CD4-positive, CD25-positive, alpha-beta regulatory T cell (primary cell): ENCODE data around the gene SRCIN1. TPM values are rescaled to one million over a fixed set of nuclear protein-coding genes. Genes with fewer than 3 reads are reported as not detected.

Source experiments
- ATAC-seq, 2 donors: fragments of 150-1000 bp; cut with Tn5 transposase; one replicate each; pipeline ENCODE4 v1.10.0; 2021; ENCODE audit warnings: low read depth in 2 of 2, moderate number of reproducible peaks in 2 of 2, moderate library complexity in 1 of 2
- DNase-seq, 3 donors: peaks; one replicate each; pipeline versions ENCODE4 v3.0.0 to v3.0.0-alpha.2; 2012 to 2022; ENCODE audit warnings: mixed read lengths in 1 of 3
- H3K27ac ChIP-seq: one replicate; pipeline ENCODE4 v1.7.0; 2013; ENCODE audit warnings: mild to moderate bottlenecking, low read length; ENCODE audit not compliant: insufficient read depth, poor library complexity, severe bottlenecking
- H3K27me3 ChIP-seq: one replicate; pipeline ENCODE4 v1.7.0; 2013; ENCODE audit warnings: low read length; ENCODE audit not compliant: control insufficient read depth, insufficient read depth
- H3K36me3 ChIP-seq: one replicate; pipeline ENCODE4 v1.7.0; 2013; ENCODE audit warnings: mild to moderate bottlenecking, low read length, moderate library complexity; ENCODE audit not compliant: control insufficient read depth, insufficient read depth
- H3K4me1 ChIP-seq: 2 replicates; pipeline ENCODE4 v1.7.0; 2013; ENCODE audit warnings: mild to moderate bottlenecking, low read length; ENCODE audit not compliant: insufficient read depth, control insufficient read depth, poor library complexity, severe bottlenecking
- H3K4me3 ChIP-seq: one replicate; pipeline ENCODE4 v1.7.0; 2013; ENCODE audit warnings: low read depth, mild to moderate bottlenecking, low read length, moderate library complexity
- H3K9me3 ChIP-seq, 2 experiments: 1 replicate in 1 of 2; 2 replicates in 1 of 2; pipeline ENCODE4 v1.7.0; 2013; ENCODE audit warnings: low read length in 2 of 2, mild to moderate bottlenecking in 1 of 2, moderate library complexity in 1 of 2; ENCODE audit not compliant: control insufficient read depth in 2 of 2
- H3K27ac Mint-ChIP-seq, 3 donors: one replicate each; pipeline ENCODE4 v1.8.0; 2020 to 2022; ENCODE audit warnings: mild to moderate bottlenecking in 3 of 3, mixed read lengths in 3 of 3, moderate library complexity in 2 of 3
- H3K27me3 Mint-ChIP-seq: one replicate; pipeline ENCODE4 v1.8.0; 2022; ENCODE audit warnings: mild to moderate bottlenecking, mixed read lengths
- H3K36me3 Mint-ChIP-seq: one replicate; pipeline ENCODE4 v1.8.0; 2020; ENCODE audit warnings: mixed read lengths
- H3K4me1 Mint-ChIP-seq, 4 donors: one replicate each; pipeline ENCODE4 v1.8.0; 2020 to 2022; ENCODE audit warnings: mixed read lengths in 4 of 4, mild to moderate bottlenecking in 1 of 4
- H3K4me3 Mint-ChIP-seq, 4 donors: one replicate each; pipeline ENCODE4 v1.8.0; 2020 to 2022; ENCODE audit warnings: mild to moderate bottlenecking in 4 of 4, mixed read lengths in 4 of 4, moderate library complexity in 3 of 4
- H3K9me3 Mint-ChIP-seq, 7 donors: one replicate each; pipeline ENCODE4 v1.8.0; 2020 to 2022; ENCODE audit warnings: mixed read lengths in 7 of 7, mild to moderate bottlenecking in 3 of 7, moderate library complexity in 2 of 7
- polyA plus RNA-seq, 4 donors: library from polyadenylated mRNA; unstranded; fragments of 300-500 nt; fragmentation: Illumina TruSeq; gene quantifications; one replicate each; pipeline ENCODE4 v1.2.3, GENCODE V29; 2021
- total RNA-seq: library from RNA; stranded (reverse); gene quantifications from one replicate; pipeline ENCODE4 v1.2.3, GENCODE V29; 2022

Gene SRCIN1
- total and polyA plus RNA-seq, 5 donors from 2014 or later = not detected

- H3K4me1 Mint-ChIP-seq = peaks cover 0 to 51% (median 16%) of the 10 kb centered on the region in 4 donors
Measured at GRCh38 chr17:38560503-38561318, 45.0 kb downstream of the SRCIN1 start.

GRCh38 chr17:38559880-38560230 is 45.9 kb downstream of the SRCIN1 start:
- H3K4me1 ChIP-seq = peaks cover 38% of the 10 kb centered on the region
- H3K27me3 ChIP-seq = peaks cover 16% of the 10 kb centered on the region
- Mint-ChIP-seq H3K27me3 (peaks cover 62% of the 10 kb centered on the region), H3K4me1 (peaks cover 0 to 51% (median 15%) of the 10 kb centered on the region in 4 donors), H3K36me3 (no peaks in the 10 kb centered on the region), H3K27ac (no peak overlapping the region), H3K4me3 (peak overlapping the region in 2 of 4 donors; percentile 27 to 95), H3K9me3 (no peaks in the 10 kb centered on the region)
- no peak overlapping the region for H3K27ac ChIP-seq
- no peaks in the 10 kb centered on the region for H3K36me3 ChIP-seq
- DNase-seq (no peak), ATAC-seq (no peak)
- peak overlapping the region; percentile 26 for H3K4me3 ChIP-seq
- no peaks in the 10 kb centered on the region for H3K9me3 ChIP-seq

More at GRCh38 chr17:38560503-38561318, 45.0 kb downstream of the SRCIN1 start:
- H3K4me3 ChIP-seq = no peak overlapping the region
- no peak overlapping the region for H3K27ac ChIP-seq
- peaks cover 70% of the 10 kb centered on the region for H3K27me3 Mint-ChIP-seq
- H3K9me3 ChIP-seq = no peaks in the 10 kb centered on the region
- peaks cover 38% of the 10 kb centered on the region for H3K4me1 ChIP-seq
- DNase-seq = peak in 2 of 3 donors; percentile 15 to 32
- no peaks in the 10 kb centered on the region for H3K36me3 ChIP-seq
- peak overlapping the region; percentile 41 to 78 (median 72) for H3K4me3 Mint-ChIP-seq
- no peaks in the 10 kb centered on the region for H3K9me3 Mint-ChIP-seq
- H3K27ac Mint-ChIP-seq = no peak overlapping the region
- no peaks in the 10 kb centered on the region for H3K36me3 Mint-ChIP-seq
- no peak for ATAC-seq
- H3K27me3 ChIP-seq = peaks cover 23% of the 10 kb centered on the region

GRCh38 chr17:38559051-38559879 is 46.5 kb downstream of the SRCIN1 start:
- Mint-ChIP-seq H3K36me3 (no peaks in the 10 kb centered on the region), H3K27ac (peak overlapping the region; percentile 78 to 93 (median 82)), H3K4me3 (peak overlapping the region; percentile 90 to 96 (median 94)), H3K4me1 (peaks cover 0 to 48% (median 14%) of the 10 kb centered on the region in 4 donors), H3K9me3 (no peaks in the 10 kb centered on the region), H3K27me3 (peaks cover 56% of the 10 kb centered on the region)
- Histone ChIP-seq H3K36me3 (no peaks in the 10 kb centered on the region), H3K4me1 (peaks cover 38% of the 10 kb centered on the region), H3K27ac (peak overlapping the region; percentile 63), H3K4me3 (peak overlapping the region; percentile 78), H3K9me3 (no peaks in the 10 kb centered on the region), H3K27me3 (peaks cover 16% of the 10 kb centered on the region)
- ATAC-seq = peak; percentile 74 to 76
- DNase-seq = peak; percentile 81 to 85 (median 81)

DNA sequence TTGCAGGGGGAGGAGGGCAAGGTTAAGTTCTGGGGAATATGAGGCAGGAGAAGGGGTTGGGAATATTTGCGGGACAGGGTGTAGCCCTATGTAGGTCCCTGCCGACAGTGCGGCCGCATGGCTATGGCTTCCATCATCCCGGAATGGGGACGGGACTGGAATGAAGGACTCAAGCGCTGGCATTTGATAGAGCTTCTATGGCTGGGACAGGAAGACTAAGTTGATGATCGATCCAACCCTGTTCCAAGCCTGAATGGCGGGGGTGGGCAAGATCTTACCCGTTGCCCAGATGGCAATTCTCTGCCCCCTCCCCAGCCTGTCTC is 47.1 kb downstream of the SRCIN1 start:
- Mint-ChIP-seq H3K9me3 (no peaks in the 10 kb centered on the region), H3K27me3 (peaks cover 51% of the 10 kb centered on the region), H3K36me3 (no peaks in the 10 kb centered on the region), H3K27ac (peak overlapping the region in 2 of 3 donors; percentile 78 to 93), H3K4me3 (peak overlapping the region; percentile 90 to 96 (median 94)), H3K4me1 (peaks cover 0 to 42% (median 14%) of the 10 kb centered on the region in 4 donors)
- no peak for DNase-seq
- peak; percentile 8 to 21 for ATAC-seq
- Histone ChIP-seq H3K9me3 (no peaks in the 10 kb centered on the region), H3K27me3 (peaks cover 15% of the 10 kb centered on the region), H3K36me3 (no peaks in the 10 kb centered on the region), H3K27ac (peak overlapping the region; percentile 63), H3K4me1 (peaks cover 36% of the 10 kb centered on the region), H3K4me3 (peak overlapping the region; percentile 78)

DNA sequence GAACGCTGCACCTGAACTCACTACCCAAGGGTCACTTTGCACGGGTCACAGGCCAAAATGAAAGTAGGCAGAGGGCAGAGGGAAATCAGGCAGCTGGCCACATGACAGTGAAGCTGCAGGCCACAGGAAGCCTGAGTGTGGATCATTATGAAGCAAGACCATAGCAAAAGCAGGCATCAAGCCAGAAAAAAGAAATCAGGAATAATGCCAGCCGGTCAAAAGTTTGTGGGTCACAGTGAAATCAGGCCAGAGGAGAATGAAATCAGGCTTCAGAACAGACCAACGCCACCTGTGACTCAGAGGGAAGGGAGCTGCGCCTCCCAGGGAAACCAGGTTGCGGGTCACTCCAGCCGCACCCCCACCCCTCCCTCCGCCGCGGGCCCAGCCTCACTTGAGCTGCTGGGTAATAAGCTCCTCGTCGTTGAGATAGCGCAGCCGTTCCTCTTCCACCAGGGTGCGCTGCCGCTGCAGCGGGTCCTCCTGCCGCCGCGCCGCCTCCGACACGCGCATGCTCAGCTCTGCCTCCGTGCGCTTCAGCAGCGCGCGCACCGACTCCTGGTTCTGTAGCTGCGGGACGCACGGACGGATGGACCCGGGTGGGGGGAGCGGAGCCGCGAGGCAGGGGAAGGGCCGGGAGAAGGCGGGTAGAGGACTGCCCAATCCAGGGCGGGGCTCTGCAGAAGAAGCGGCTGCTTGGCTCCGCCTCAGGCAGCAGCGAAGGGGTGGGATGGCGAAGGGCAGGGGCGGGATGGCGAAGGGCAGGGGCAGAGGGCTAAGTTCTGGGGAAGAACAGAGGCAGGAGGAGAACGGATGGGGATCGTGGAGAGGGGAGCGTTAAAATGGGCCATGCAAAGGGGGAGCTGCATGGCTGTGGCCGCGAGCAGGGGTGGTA is 47.7 kb downstream of the SRCIN1 start:
- Mint-ChIP-seq H3K36me3 (no peaks in the 10 kb centered on the region), H3K27me3 (peaks cover 50% of the 10 kb centered on the region), H3K4me3 (peak overlapping the region; percentile 90 to 96 (median 94)), H3K9me3 (no peaks in the 10 kb centered on the region), H3K4me1 (peaks cover 0 to 36% (median 14%) of the 10 kb centered on the region in 4 donors), H3K27ac (peak overlapping the region in 1 of 3 donors; percentile 78)
- Histone ChIP-seq H3K36me3 (no peaks in the 10 kb centered on the region), H3K4me3 (peak overlapping the region; percentile 78), H3K9me3 (no peaks in the 10 kb centered on the region), H3K4me1 (peaks cover 31% of the 10 kb centered on the region), H3K27me3 (peaks cover 14% of the 10 kb centered on the region), H3K27ac (no peak overlapping the region)
- peak; percentile 81 to 90 (median 86) for DNase-seq
- ATAC-seq = peak; percentile 71 to 78

DNA sequence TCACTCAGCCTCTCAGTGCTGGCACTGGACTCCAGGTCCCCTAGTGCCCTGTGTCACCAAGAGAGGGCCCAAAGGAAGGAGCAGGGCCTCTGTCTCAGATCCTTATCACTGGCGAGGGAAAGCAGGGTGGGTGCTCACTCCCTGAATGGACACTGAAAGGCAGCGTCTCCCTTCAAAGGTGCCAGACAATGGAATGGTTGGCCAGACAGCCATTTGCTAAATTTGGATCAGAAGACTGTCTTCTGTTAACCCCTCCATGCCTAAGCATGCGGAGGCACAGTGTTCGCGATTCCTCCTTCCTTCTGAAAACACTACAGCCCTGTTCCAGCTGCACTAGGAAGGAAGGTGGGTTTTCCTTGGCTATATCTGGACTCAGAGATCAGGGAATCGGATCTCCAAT is 48.4 kb downstream of the SRCIN1 start:
- peaks cover 0 to 32% (median 12%) of the 10 kb centered on the region in 4 donors for H3K4me1 Mint-ChIP-seq
- Histone ChIP-seq H3K27me3 (peaks cover 11% of the 10 kb centered on the region), H3K9me3 (no peaks in the 10 kb centered on the region), H3K4me3 (no peak overlapping the region), H3K27ac (no peak overlapping the region), H3K36me3 (no peaks in the 10 kb centered on the region), H3K4me1 (peaks cover 27% of the 10 kb centered on the region)
- DNase-seq = no peak
- no peak for ATAC-seq
- H3K36me3 Mint-ChIP-seq = no peaks in the 10 kb centered on the region
- no peaks in the 10 kb centered on the region for H3K9me3 Mint-ChIP-seq
- no peak overlapping the region for H3K27ac Mint-ChIP-seq
- peaks cover 48% of the 10 kb centered on the region for H3K27me3 Mint-ChIP-seq
- H3K4me3 Mint-ChIP-seq = peak overlapping the region; percentile 15 to 95 (median 60)

DNA sequence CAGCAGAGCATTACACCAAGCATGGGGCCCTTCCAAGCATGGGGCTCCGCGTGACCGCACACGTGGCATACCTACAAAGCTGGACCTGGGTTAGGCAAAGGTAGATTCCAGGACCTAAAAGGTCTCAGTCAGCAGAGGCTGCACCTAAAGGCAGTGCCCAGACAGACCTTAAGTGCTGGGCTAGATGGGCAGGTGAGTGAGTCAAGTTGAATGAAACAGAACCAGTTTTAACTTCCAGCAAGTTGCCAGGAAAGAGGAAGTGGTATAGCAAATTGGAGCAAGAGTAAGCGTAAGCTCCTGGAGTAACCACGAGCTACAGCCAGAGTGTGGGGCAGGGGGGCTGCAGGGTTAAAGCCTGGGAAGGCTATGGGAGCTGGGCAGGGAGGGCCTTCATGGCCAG is 49.5 kb downstream of the SRCIN1 start:
- H3K4me1 ChIP-seq = peaks cover 27% of the 10 kb centered on the region
- no peak overlapping the region for H3K27ac Mint-ChIP-seq
- H3K9me3 ChIP-seq = no peaks in the 10 kb centered on the region
- peaks cover 0 to 29% (median 11%) of the 10 kb centered on the region in 4 donors for H3K4me1 Mint-ChIP-seq
- H3K4me3 Mint-ChIP-seq = peak overlapping the region in 2 of 4 donors; percentile 30 to 68
- peaks cover 8% of the 10 kb centered on the region for H3K27me3 ChIP-seq
- no peaks in the 10 kb centered on the region for H3K36me3 ChIP-seq
- no peak overlapping the region for H3K4me3 ChIP-seq
- no peak overlapping the region for H3K27ac ChIP-seq
- H3K27me3 Mint-ChIP-seq = peaks cover 41% of the 10 kb centered on the region
- no peak for ATAC-seq
- H3K36me3 Mint-ChIP-seq = no peaks in the 10 kb centered on the region
- no peak for DNase-seq
- no peaks in the 10 kb centered on the region for H3K9me3 Mint-ChIP-seq
